ENCODE measurements around the gene TMPRSS13. TPM values are rescaled to one million over a fixed set of nuclear protein-coding genes. Genes with fewer than 3 reads are reported as not detected.

Gene TMPRSS13
- total RNA-seq = 1.7 TPM

DNA sequence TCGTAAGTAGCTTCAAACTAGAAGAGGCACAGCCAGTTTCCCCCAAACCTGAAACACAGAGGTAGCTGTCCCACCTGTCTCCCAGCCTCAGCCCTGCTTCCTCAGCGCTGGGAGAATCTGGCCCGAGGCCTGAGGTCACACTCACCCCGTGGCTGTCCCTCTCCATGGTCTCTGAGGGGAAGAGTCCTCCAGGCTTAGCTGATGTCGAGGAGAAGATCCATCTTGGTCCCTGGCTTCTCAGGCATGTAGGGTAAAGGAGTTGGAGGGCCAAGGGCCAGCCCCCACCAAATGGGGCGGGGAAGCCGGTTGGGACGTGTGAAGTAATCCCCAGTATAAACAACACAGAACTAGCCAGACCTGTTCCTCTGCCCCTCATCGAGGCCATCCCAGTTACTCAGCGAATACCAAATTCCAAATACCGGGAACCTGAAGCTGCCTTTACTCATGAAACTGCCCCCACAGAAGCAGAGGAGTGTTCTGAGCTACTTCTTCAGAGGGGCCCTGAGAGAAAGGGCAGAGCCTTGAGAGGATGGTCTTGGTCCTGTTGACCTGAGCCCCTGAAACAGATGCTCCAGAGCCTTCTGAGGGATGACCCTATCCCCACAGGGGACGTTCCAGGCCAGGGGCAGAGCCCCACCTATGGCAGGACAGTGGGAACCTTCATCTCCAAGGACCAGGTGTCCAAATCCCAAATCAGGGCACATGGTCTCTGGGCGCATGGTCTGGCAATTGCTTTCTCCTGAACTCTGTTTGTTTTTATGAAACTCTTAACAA lies at the start of gene TMPRSS13:
TMPRSS13 (minus strand) TSS at position 261 of the 774 bp plus-strand sequence; CDS start at position 166, 95 bp downstream.

DNA sequence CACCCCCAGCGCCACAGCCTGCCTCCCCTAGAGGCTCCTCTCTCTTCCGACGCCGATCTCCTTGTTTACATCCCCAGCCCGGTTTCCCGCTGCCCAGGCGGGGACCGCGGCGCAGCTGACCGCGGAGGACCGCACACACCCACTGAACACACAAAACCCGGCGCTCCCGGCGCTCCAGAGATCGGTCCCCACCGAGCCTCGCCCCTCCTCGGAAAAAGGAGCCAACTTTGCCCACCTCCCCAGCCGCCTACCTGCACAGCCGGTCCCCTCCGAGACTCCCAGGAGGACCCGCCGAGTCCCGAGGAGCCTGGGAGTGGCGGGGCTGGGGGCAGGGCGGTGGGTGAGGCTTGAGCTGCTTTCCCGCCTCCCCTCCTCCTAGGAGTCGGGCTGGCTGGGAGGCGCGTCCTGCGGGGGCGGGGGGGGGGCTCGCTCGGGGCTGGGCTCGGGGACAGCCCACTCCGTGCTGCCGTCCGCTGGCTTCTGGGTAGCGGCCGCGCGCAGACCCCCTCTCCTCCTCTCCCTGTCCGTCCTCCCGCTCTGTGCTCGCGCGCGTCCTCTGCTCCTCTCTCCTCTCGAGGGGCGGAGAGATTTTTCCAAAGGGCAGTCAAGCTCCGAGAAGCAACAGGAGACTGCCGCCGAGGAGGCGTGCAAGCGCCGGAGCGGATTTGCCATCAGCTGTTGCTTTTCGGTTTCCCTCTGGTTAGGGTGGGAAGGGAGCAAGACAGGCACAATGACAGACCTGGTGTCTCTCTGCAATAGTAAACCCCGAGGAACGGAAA lies 52.7 kb downstream of the TMPRSS13 start, which contains the start of gene FXYD6:
FXYD6 (minus strand) TSS at position 318 of the 779 bp plus-strand sequence. CDS start 33,882 bp downstream, outside the sequence.

Other genes starting within 250 kb of the TMPRSS13 start
- 18.0 TPM for gene DSCAML1, start 132.2 kb downstream of the TMPRSS13 start, total RNA-seq
- gene FXYD2, start 104.7 kb downstream of the TMPRSS13 start, total RNA-seq = 2.6 TPM
- 103 TPM for gene FXYD6, start 52.7 kb downstream of the TMPRSS13 start, total RNA-seq
- 4.2 TPM for gene IL10RA, start 57.0 kb upstream of the TMPRSS13 start, total RNA-seq
- 7.7 TPM for gene TMPRSS4, start 147.7 kb upstream of the TMPRSS13 start, total RNA-seq
- gene SMIM35, start 157.6 kb upstream of the TMPRSS13 start, total RNA-seq = 0.11 TPM
- gene SCN4B, start 223.4 kb upstream of the TMPRSS13 start, total RNA-seq = 5.9 TPM
- gene SCN2B, start 247.2 kb upstream of the TMPRSS13 start, total RNA-seq = 7.4 TPM

Data from camera-type eye (tissue), 1 donor.